A549 treated with Mapracorat at 1 μM for 4 hours (cell line): ENCODE measurements around the gene DISP3. TPM values are rescaled to one million over a fixed set of nuclear protein-coding genes. Genes with fewer than 3 reads are reported as not detected.

ENCODE experiments used
- total RNA-seq: library from RNA; stranded (reverse); fragments of 200-300 nt; extraction: Qiagen RNA extraction; gene quantifications from 5 replicates; pipeline ENCODE4 v1.2.3, GENCODE V29; 2022

The DISP3 gene
- 0.10 to 0.42 TPM (median 0.21 TPM) in 5 replicates for total RNA-seq

GRCh38 chr1:11478571-11479374, at the start of gene DISP3:
TSS of gene DISP3 (plus strand) at chr1:11479155. CDS start at chr1:11500993, 21,838 bp downstream.

Other genes starting within 250 kb of the DISP3 start
- gene MTOR, start 216.6 kb upstream of the DISP3 start, total RNA-seq, result 12.3 to 14.4 TPM (median 13.3 TPM) in 5 replicates
- gene UBIAD1, start 206.0 kb upstream of the DISP3 start, total RNA-seq, result 14.2 to 17.5 TPM (median 16.6 TPM) in 5 replicates
- gene FBXO2, start 175.3 kb downstream of the DISP3 start, total RNA-seq, result 6.9 to 10.3 TPM (median 9.1 TPM) in 5 replicates
- 13.5 to 19.8 TPM (median 16.0 TPM) in 5 replicates for gene FBXO44, start 175.7 kb downstream of the DISP3 start, total RNA-seq
- 7.4 to 10.4 TPM (median 8.0 TPM) in 5 replicates for gene FBXO6, start 185.0 kb downstream of the DISP3 start, total RNA-seq
- 42.4 to 53.7 TPM (median 51.6 TPM) in 5 replicates for gene MAD2L2, start 202.0 kb downstream of the DISP3 start, total RNA-seq
- gene DRAXIN, start 212.6 kb downstream of the DISP3 start, total RNA-seq, result 0.03 to 0.07 TPM (median 0.06 TPM) in 5 replicates